Uterus (tissue), 4 donors: Measurements from ENCODE around the gene HOXB5. TPM values are rescaled to one million over a fixed set of nuclear protein-coding genes. Genes with fewer than 3 reads are reported as not detected.

Source experiments
- DNase-seq, 2 donors: peaks; one replicate each; pipeline ENCODE4 v3.0.0-alpha.2; 2019 to 2020
- H3K27ac ChIP-seq, 2 donors: fragments of 200-600 bp; sonication (generic); 1 replicate in 1 of 2; 2 replicates in 1 of 2; pipeline ENCODE4 v1.5.1; 2016 to 2018
- H3K27me3 ChIP-seq, 2 donors: fragments of 200-600 bp; sonication (generic); one replicate each; pipeline ENCODE4 v1.5.1; 2018 to 2019; ENCODE audit warnings: control low read depth in 1 of 2
- H3K36me3 ChIP-seq, 2 donors: fragments of 200-600 bp; sonication (generic); one replicate each; pipeline ENCODE4 v1.5.1; 2019; ENCODE audit warnings: control low read depth in 1 of 2
- H3K4me1 ChIP-seq, 2 donors: fragments of 200-600 bp; sonication (generic); one replicate each; pipeline ENCODE4 v1.5.1; 2018 to 2019; ENCODE audit warnings: control low read depth in 1 of 2
- H3K4me3 ChIP-seq, 2 donors: fragments of 200-600 bp; sonication (generic); 1 replicate in 1 of 2; 2 replicates in 1 of 2; pipeline ENCODE4 v1.5.1; 2018 to 2019; ENCODE audit warnings: mild to moderate bottlenecking in 1 of 2
- H3K9me3 ChIP-seq, 2 donors: fragments of 200-600 bp; sonication (generic); one replicate each; pipeline ENCODE4 v1.5.1; 2019; ENCODE audit warnings: control low read depth in 1 of 2
- CTCF ChIP-seq, 4 experiments: fragments of 200-600 bp in 2 of 4; fragments of 450-650 bp in 2 of 4; sonication (generic) in 2 of 4; IDR thresholded peaks; one replicate each; pipeline ENCODE4 v1.5.1; 2016 to 2019; ENCODE audit warnings: antibody characterized with exemption in 4 of 4, mild to moderate bottlenecking in 2 of 4, moderate library complexity in 1 of 4
- POLR2A ChIP-seq, 2 donors: fragments of 450-650 bp; IDR thresholded peaks; one replicate each; pipeline ENCODE4 v1.6.1; 2016; ENCODE audit warnings: antibody characterized with exemption in 2 of 2, mild to moderate bottlenecking in 1 of 2, moderate library complexity in 1 of 2
- intact Hi-C: fragments of 100-400 bp; cut with DNase I; formaldehyde crosslinking; loops from one replicate; pipeline ENCODE4 v1.15.1; 2023; ENCODE audit warnings: low total_unique reads
- total RNA-seq, 4 donors: library from RNA; depleted of rRNA in 3 of 4; stranded (reverse); fragments of >200 nt in 3 of 4; gene quantifications; one replicate each; pipeline versions ENCODE4 v1.1.0 to v1.2.4, GENCODE V29; 2014 to 2023
- donor health status: DM: yes; HTN: yes; CAD: no.

Gene HOXB5
- total RNA-seq, 4 donors from 2014 or later: 0.55 to 2.5 (median 0.59) TPM; not detected in 1

GRCh38 chr17:48559122-48559839 is 34.3 kb downstream of the HOXB5 start:
- no peak for DNase-seq
- Histone ChIP-seq H3K4me3 (no peak overlapping the region), H3K27ac (peak overlapping the region in 1 of 2 donors; percentile 37), H3K4me1 (peaks cover 3 to 12% of the 10 kb centered on the region in 2 donors), H3K27me3 (no peaks in the 10 kb centered on the region), H3K9me3 (no peaks in the 10 kb centered on the region), H3K36me3 (no peaks in the 10 kb centered on the region)
- intact Hi-C loops: no loop called here
- no peak for TF ChIP-seq CTCF (IDR thresholded peaks at IDR 0.05)
- no peak for TF ChIP-seq POLR2A (IDR thresholded peaks at IDR 0.05)

- Histone ChIP-seq H3K27ac (peak overlapping the region in 1 of 2 donors; percentile 86), H3K9me3 (no peaks in the 10 kb centered on the region), H3K4me3 (no peak overlapping the region), H3K27me3 (no peaks in the 10 kb centered on the region), H3K4me1 (peaks cover 3 to 8% of the 10 kb centered on the region in 2 donors), H3K36me3 (no peaks in the 10 kb centered on the region)
- DNase-seq: no peak
- intact Hi-C loops: no loop called here
- TF ChIP-seq POLR2A (IDR thresholded peaks at IDR 0.05): no peak
- no peak for TF ChIP-seq CTCF (IDR thresholded peaks at IDR 0.05)
Observed at GRCh38 chr17:48558831-48559121, 34.8 kb downstream of the HOXB5 start.

- no peak for TF ChIP-seq CTCF (IDR thresholded peaks at IDR 0.05)
- TF ChIP-seq POLR2A (IDR thresholded peaks at IDR 0.05): no peak
- Histone ChIP-seq H3K4me3 (no peak overlapping the region), H3K4me1 (peaks cover 3 to 8% of the 10 kb centered on the region in 2 donors), H3K27me3 (no peaks in the 10 kb centered on the region), H3K36me3 (no peaks in the 10 kb centered on the region), H3K27ac (peak overlapping the region; percentile 67 to 86), H3K9me3 (no peaks in the 10 kb centered on the region)
- no peak for DNase-seq
- intact Hi-C loops: no loop called here
Observed at GRCh38 chr17:48558057-48558830, 35.3 kb downstream of the HOXB5 start.

GRCh38 chr17:48556576-48557401 is 36.8 kb downstream of the HOXB5 start:
- no peak for DNase-seq
- no peaks in the 10 kb centered on the region for H3K27me3 ChIP-seq
- H3K9me3 ChIP-seq: no peaks in the 10 kb centered on the region
- peaks cover 3 to 8% of the 10 kb centered on the region in 2 donors for H3K4me1 ChIP-seq
- TF ChIP-seq CTCF (IDR thresholded peaks at IDR 0.05) (no peak), POLR2A (IDR thresholded peaks at IDR 0.05) (no peak)
- H3K27ac ChIP-seq: peak overlapping the region; percentile 67 to 86
- intact Hi-C loops: no loop called here
- H3K4me3 ChIP-seq: no peak overlapping the region
- H3K36me3 ChIP-seq: no peaks in the 10 kb centered on the region
